Measurements from ENCODE around the gene EXOC6.
"Not testable (repeated sequence)": the region's sequence is repeated elsewhere in the genome, so short reads cannot be mapped to it uniquely, and the experiment has no call there.

Gene EXOC6

GRCh38 chr10:93099670-93100069, 251.3 kb downstream of the EXOC6 start:
- H3K4me3 ChIP-seq (replicated peaks; ENCODE audit: low read depth, low read length): no peak overlapping the region
- DNase-seq (ENCODE audit: extremely low read depth, low read depth): no peak
- TF ChIP-seq CTCF (IDR thresholded peaks at IDR 0.05; ENCODE audit: low read depth, low read length, missing control alignments): no peak

- DNase-seq (ENCODE audit: extremely low read depth, low read depth); H3K4me3 ChIP-seq (replicated peaks; ENCODE audit: low read depth, low read length): not testable (repeated sequence)
Measured at GRCh38 chr10:93101148-93101547, 252.8 kb downstream of the EXOC6 start.

DNA sequence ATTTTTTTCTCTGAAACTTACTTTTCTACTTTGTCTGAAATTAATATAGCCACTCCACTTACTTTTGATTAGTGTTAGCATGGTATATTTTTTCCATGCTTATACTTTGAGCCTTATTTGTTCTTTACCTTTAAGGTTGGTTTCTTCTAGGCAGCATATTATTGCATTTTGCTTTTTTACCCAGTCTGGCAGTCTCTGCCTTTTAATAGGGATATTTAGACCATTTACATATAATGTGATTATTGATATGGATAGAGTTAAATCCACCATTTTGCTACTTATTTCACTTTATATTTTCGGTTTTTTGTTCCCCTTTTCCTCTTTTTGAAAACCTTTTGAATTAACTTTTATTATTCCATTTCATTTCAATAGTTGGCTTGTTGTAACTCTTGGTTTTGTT, 255.6 kb downstream of the EXOC6 start:
- TF ChIP-seq CTCF (IDR thresholded peaks at IDR 0.05; ENCODE audit: low read depth, low read length, missing control alignments): no peak
- no peak for DNase-seq (ENCODE audit: extremely low read depth, low read depth)
- H3K4me3 ChIP-seq (replicated peaks; ENCODE audit: low read depth, low read length): no peak overlapping the region

DNA sequence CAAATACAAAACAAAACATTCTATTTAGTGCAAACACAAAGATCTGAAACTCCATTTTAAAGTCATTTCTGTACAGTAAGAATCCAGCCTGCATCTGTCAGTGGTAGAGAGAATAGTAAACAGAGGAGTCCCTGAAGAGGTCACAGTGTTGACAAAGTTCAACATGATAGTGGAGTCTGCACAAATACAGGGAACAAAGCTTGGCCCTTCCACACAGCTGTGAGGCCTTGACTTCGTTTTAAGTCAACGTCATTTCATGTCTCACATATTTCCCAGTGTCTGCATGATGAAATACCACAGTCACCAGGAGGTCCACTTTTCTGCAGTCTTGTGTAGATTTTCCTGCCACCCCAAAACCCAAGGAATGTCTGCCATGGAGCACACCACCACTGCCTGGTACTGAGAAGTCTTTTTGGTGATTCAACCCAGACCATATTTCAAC, 258.3 kb downstream of the EXOC6 start:
- no peak for TF ChIP-seq CTCF (IDR thresholded peaks at IDR 0.05; ENCODE audit: low read depth, low read length, missing control alignments)

More for the DNA sequence above, 258.3 kb downstream of the EXOC6 start:
- peak; percentile 22 for DNase-seq (ENCODE audit: extremely low read depth, low read depth)
- H3K4me3 ChIP-seq (replicated peaks; ENCODE audit: low read depth, low read length): no peak overlapping the region
